Caco-2 (cell line): ENCODE measurements around the gene TMOD1. TPM values are rescaled to one million over a fixed set of nuclear protein-coding genes. Genes with fewer than 3 reads are reported as not detected.
"Not testable (repeated sequence)": the region's sequence is repeated elsewhere in the genome, so short reads cannot be mapped to it uniquely, and the experiment has no call there.

Experiments used
- BruUV-seq: library from RNA; stranded (reverse); fragments of 400-500 nt; replicated peaks from 2 replicates; lab custom pipeline; 2021; lab: Mats Ljungman, UMichigan
- CTCF ChIA-PET: fragments of 300-600 bp; sonication (Branson Sonifier 250); formaldehyde crosslinking; loops from one replicate; lab custom pipeline; 2022; ENCODE audit warnings: antibody characterized with exemption; lab: Charles Lee
- POLR2A ChIA-PET: fragments of 300-600 bp; sonication (Branson Sonifier 250); formaldehyde crosslinking; loops from one replicate; lab custom pipeline; 2022; ENCODE audit warnings: antibody characterized with exemption; lab: Charles Lee
- DNase-seq, 2 experiments: peaks; one replicate each; pipeline versions ENCODE4 v3.0.0 to v3.0.0-alpha.2; 2020 to 2022
- H3K27me3 ChIP-seq: replicated peaks from 2 replicates; pipeline ENCODE4 v1.6.0; 2011; ENCODE audit warnings: low read length; ENCODE audit not compliant: control insufficient read depth, insufficient read depth
- H3K36me3 ChIP-seq: 2 replicates; pipeline ENCODE4 v1.5.1; 2011; ENCODE audit warnings: low read length; ENCODE audit not compliant: control insufficient read depth, insufficient read depth
- H3K4me1 ChIP-seq: fragments of 250-450 bp; sonication (Bioruptor Pico); 2 replicates; pipeline ENCODE4 v1.5.1; 2020; ENCODE audit warnings: mild to moderate bottlenecking
- H3K4me3 ChIP-seq: 2 replicates; pipeline ENCODE4 v1.5.1; 2011; ENCODE audit warnings: low read depth, mild to moderate bottlenecking, control low read depth, low read length
- H3K9me3 ChIP-seq: fragments of 250-450 bp; sonication (Bioruptor Pico); 2 replicates; pipeline ENCODE4 v1.5.1; 2020; ENCODE audit warnings: mild to moderate bottlenecking, moderate library complexity
- H3K27ac Mint-ChIP-seq: one replicate; pipeline ENCODE4 v1.8.0; 2022; ENCODE audit warnings: mixed read lengths; ENCODE audit not compliant: unreplicated experiment
- H3K27me3 Mint-ChIP-seq: one replicate; pipeline ENCODE4 v1.8.0; 2022; ENCODE audit warnings: mixed read lengths; ENCODE audit not compliant: insufficient read depth, unreplicated experiment
- H3K36me3 Mint-ChIP-seq: one replicate; pipeline ENCODE4 v1.8.0; 2022; ENCODE audit warnings: mild to moderate bottlenecking, mixed read lengths; ENCODE audit not compliant: insufficient read depth, unreplicated experiment
- H3K4me1 Mint-ChIP-seq: one replicate; pipeline ENCODE4 v1.8.0; 2022; ENCODE audit warnings: low read depth, mixed read lengths; ENCODE audit not compliant: unreplicated experiment
- H3K4me3 Mint-ChIP-seq: one replicate; pipeline ENCODE4 v1.8.0; 2022; ENCODE audit warnings: mild to moderate bottlenecking, moderate library complexity, mixed read lengths; ENCODE audit not compliant: unreplicated experiment
- H3K9me3 Mint-ChIP-seq: one replicate; pipeline ENCODE4 v1.8.0; 2022; ENCODE audit warnings: mixed read lengths; ENCODE audit not compliant: unreplicated experiment
- intact Hi-C: fragments of 100-400 bp; cut with micrococcal nuclease; formaldehyde crosslinking; loops from one replicate; pipeline ENCODE4 v1.10.0; 2022; ENCODE audit not compliant: unreplicated experiment
- total RNA-seq: library from RNA; stranded (reverse); gene quantifications from 2 replicates; pipeline ENCODE4 v1.2.3, GENCODE V29; 2022
- TF ChIP-seq, protein P1 (sequence below), 2 experiments: fragments of 200-600 bp in 1 of 2; IDR thresholded peaks; 1 replicate in 1 of 2; 2 replicates in 1 of 2; pipeline versions ENCODE4 v1.5.1 to v1.8.0; 2011 to 2022; ENCODE audit warnings: antibody characterized with exemption in 1 of 2, control low read depth in 1 of 2, inconsistent platforms in 1 of 2, low read depth in 1 of 2, low read length in 1 of 2, mild to moderate bottlenecking in 1 of 2, moderate library complexity in 1 of 2; ENCODE audit not compliant: insufficient read depth in 1 of 2, severe bottlenecking in 1 of 2, unreplicated experiment in 1 of 2

TMOD1 gene
- total RNA-seq, 1 experiment from 2014 or later: 1.1 TPM

DNA sequence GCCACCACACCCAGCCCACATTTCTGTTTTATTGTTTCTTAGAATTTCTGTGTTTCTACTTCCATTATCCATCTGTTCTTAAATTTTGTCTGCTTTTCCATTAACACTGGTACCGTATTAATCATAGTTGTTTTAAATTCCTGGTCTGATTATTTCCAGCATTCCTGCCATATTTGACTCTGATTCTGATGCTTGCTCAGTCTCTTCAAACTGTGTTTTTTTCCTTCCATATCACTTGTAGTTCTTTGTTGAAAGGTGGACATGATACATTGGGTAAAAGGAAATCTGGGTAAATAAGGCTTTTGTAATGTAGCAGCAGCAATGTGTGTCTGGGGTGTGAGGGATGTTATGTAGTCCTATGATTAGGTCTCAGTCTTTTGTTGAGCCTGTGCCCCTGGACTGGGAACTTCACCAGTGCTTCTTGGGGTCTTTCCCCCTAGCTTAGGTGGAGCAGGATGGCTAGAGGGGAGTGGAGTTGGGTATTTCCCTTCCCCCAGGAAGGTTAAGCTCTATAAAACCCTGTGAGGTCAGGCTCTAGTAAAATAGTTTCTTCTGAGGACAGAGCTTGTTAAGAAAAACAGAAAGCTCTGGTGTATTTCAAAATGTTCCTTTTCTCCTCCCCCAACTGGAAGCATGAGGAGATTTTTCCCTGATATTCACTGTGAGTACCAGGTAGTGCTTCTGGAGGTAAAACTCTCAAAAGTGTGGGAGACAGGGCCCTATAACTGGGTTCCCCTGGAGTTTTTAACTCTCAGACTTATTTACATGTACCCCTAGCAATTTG is 10.1 kb upstream of the TMOD1 start:
- Mint-ChIP-seq H3K4me1 (peaks cover 6% of the 10 kb centered on the region), H3K9me3 (no peaks in the 10 kb centered on the region), H3K27me3 (no peaks in the 10 kb centered on the region), H3K36me3 (peaks cover 14% of the 10 kb centered on the region), H3K4me3 (no peak overlapping the region), H3K27ac (no peak overlapping the region)
- H3K4me3 ChIP-seq: no peak overlapping the region
- CTCF ChIA-PET: no interaction called here
- intact Hi-C loops: no loop called here
- no peaks in the 10 kb centered on the region for H3K9me3 ChIP-seq
- TF ChIP-seq, protein P1, sequence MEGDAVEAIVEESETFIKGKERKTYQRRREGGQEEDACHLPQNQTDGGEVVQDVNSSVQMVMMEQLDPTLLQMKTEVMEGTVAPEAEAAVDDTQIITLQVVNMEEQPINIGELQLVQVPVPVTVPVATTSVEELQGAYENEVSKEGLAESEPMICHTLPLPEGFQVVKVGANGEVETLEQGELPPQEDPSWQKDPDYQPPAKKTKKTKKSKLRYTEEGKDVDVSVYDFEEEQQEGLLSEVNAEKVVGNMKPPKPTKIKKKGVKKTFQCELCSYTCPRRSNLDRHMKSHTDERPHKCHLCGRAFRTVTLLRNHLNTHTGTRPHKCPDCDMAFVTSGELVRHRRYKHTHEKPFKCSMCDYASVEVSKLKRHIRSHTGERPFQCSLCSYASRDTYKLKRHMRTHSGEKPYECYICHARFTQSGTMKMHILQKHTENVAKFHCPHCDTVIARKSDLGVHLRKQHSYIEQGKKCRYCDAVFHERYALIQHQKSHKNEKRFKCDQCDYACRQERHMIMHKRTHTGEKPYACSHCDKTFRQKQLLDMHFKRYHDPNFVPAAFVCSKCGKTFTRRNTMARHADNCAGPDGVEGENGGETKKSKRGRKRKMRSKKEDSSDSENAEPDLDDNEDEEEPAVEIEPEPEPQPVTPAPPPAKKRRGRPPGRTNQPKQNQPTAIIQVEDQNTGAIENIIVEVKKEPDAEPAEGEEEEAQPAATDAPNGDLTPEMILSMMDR (IDR thresholded peaks at IDR 0.05; ENCODE audit: insufficient read depth in 1 of 2, low read depth in 1 of 2, low read length in 1 of 2, severe bottlenecking in 1 of 2, unreplicated experiment in 1 of 2): no peak
- no TSS peak for BruUV-seq
- no peak for DNase-seq
- H3K4me1 ChIP-seq: no peaks in the 10 kb centered on the region
- POLR2A ChIA-PET: no interaction called here
- H3K27me3 ChIP-seq: no peaks in the 10 kb centered on the region
- peaks cover 3% of the 10 kb centered on the region for H3K36me3 ChIP-seq

DNA sequence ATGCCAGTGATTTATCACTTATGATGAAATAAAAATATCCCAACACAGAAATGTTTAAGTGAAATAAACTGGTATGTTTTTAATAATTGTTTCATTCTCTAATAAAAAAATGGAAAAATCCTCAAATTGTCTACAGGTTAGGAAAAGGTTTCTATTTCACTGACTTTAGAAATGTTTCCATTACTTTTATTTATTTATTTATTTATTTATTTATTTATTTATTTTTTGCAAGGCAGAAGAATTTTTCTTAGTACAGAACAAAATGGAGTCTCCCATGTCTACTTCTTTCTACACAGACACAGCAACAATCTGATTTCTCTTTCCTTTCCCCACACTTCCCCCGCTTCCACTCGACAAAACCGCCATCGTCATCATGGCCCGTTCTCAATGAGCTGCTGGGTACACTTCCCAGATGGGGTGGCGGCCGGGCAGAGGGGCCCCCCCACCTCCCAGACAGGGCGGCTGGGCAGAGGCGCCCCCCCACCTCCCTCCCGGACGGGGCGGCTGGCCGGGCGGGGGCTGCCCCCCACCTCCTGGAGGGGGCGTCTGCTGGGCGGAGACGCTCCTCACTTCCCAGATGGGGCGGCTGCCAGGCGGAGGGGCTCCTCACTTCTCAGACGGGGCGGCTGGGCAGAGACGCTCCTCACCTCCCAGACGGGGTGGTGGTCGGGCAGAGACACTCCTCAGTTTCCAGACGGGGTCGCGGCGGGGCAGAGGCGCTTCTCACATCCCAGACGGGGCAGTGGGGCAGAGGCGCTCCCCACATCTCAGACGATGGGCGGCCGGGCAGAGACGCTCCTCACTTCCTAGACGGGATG is 3.7 kb upstream of the TMOD1 start:
- H3K4me1 ChIP-seq, intact Hi-C loops, DNase-seq, H3K4me1 Mint-ChIP-seq, H3K9me3 Mint-ChIP-seq, H3K27ac Mint-ChIP-seq, H3K9me3 ChIP-seq, H3K4me3 ChIP-seq, H3K4me3 Mint-ChIP-seq, POLR2A ChIA-PET, BruUV-seq, H3K27me3 ChIP-seq, H3K27me3 Mint-ChIP-seq, H3K36me3 ChIP-seq, CTCF ChIA-PET: not testable (repeated sequence)
- peaks cover 19% of the 10 kb centered on the region for H3K36me3 Mint-ChIP-seq

DNA sequence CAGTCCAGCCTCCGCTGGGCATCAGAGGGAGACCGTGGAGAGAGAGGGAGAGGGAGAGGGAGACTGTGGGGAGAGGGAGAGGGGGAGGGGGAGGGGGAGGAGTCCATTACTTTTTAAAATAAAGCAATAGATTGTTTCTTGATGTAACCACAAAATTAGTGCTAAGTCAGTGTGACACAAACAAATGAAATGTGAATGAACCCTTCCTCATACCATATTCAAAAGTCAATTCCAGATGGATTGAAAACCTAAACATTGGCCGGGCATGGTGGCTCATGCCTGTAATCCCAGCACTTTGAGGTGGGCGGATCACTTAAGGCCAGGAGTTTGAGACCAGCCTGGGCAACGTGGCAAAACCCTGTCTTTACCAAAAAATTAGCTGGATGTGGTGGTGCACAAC is 2.6 kb upstream of the TMOD1 start:
- H3K4me1 ChIP-seq, intact Hi-C loops, BruUV-seq, H3K4me1 Mint-ChIP-seq, POLR2A ChIA-PET, H3K9me3 Mint-ChIP-seq, H3K27me3 ChIP-seq, H3K4me3 Mint-ChIP-seq, H3K4me3 ChIP-seq, DNase-seq, H3K9me3 ChIP-seq, H3K36me3 ChIP-seq, H3K27ac Mint-ChIP-seq: not testable (repeated sequence)
- Mint-ChIP-seq H3K27me3 (peaks cover 14% of the 10 kb centered on the region), H3K36me3 (peaks cover 13% of the 10 kb centered on the region)
- CTCF ChIA-PET: interaction anchor here (0.7 kb wide), 1 partner anchor 11 kb away, joined by 7 read pairs; no protein-coding TSS in a partner anchor
